Measurements from ENCODE around the gene CATSPERB.

CATSPERB gene

DNA sequence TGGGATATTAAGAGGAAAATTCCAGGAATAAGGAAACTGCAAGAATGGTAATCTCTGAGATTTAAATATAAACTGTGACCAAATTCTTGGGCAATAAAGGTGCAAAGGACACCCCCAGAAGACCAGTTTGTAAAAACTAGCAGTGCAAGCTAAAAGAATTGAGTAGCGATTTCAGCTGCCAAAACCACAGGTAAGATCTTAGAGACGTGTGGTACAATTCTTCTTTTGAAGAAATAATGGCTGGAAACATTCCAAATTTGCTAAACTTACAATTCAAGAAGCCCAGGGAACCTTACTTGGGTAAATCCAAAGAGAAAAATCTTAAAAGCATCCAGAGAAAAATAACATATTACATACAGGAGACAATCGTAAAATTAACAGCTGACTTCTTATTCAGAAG, 12.0 kb downstream of the CATSPERB start:
- no peaks in the 10 kb centered on the region for H3K9me3 ChIP-seq (ENCODE audit: control insufficient read depth, insufficient read depth, low read depth, low read length)
- CTCF ChIA-PET, result no interaction called here

DNA sequence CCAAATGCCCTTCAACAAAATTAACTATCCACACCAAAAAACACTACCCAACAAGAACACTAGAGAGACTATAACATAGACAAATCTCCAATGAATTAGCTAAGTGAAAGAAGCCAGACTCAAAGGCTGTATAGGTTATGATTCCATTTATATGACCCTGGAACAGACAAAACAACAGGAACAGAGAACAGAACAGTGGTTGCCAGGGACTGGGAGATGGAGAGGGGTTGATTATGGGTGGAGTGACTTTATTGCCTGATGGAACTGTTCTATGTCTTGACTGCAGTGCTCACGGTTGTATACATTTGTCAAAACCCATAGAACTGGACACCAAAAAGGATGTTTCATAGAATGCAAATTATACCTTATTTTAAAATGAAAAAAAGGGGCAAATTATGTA, 14.9 kb downstream of the CATSPERB start:
- CTCF ChIA-PET, result interaction anchor here (0.6 kb wide), 1 partner anchor 54 kb away, joined by 5 read pairs; no protein-coding TSS in a partner anchor
- POLR2A ChIA-PET, result no interaction called here
- no peak for TF ChIP-seq PRDM1 (tag by site-specific recombination; IDR thresholded peaks at IDR 0.05)
- Histone ChIP-seq H3K9me3 (ENCODE audit: control insufficient read depth, insufficient read depth, low read depth, low read length) (no peaks in the 10 kb centered on the region), H3K36me3 (ENCODE audit: control insufficient read depth in 2 of 2, insufficient read depth in 1 of 2, low read length in 2 of 2) (no peaks in the 10 kb centered on the region), H3K4me1 (ENCODE audit: control insufficient read depth, insufficient read depth, low read length) (no peaks in the 10 kb centered on the region), H3K27ac (ENCODE audit: extremely low read depth, low read depth, low read length) (no peak overlapping the region), H3K4me3 (ENCODE audit: low read depth, low read length) (no peak overlapping the region)

More for the DNA sequence above, 12.0 kb downstream of the CATSPERB start:
- H3K36me3 ChIP-seq (ENCODE audit: control insufficient read depth in 2 of 2, insufficient read depth in 1 of 2, low read length in 2 of 2), result no peaks in the 10 kb centered on the region
- POLR2A ChIA-PET, result no interaction called here
- H3K27ac ChIP-seq (ENCODE audit: extremely low read depth, low read depth, low read length), result no peak overlapping the region
- no peaks in the 10 kb centered on the region for H3K4me1 ChIP-seq (ENCODE audit: control insufficient read depth, insufficient read depth, low read length)
- H3K4me3 ChIP-seq (ENCODE audit: low read depth, low read length), result no peak overlapping the region
- TF ChIP-seq, protein P1, sequence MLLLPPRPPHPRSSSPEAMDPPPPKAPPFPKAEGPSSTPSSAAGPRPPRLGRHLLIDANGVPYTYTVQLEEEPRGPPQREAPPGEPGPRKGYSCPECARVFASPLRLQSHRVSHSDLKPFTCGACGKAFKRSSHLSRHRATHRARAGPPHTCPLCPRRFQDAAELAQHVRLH (tag by site-specific recombination; IDR thresholded peaks at IDR 0.05), result no peak
- TF ChIP-seq ZNF776 (tag by site-specific recombination; IDR thresholded peaks at IDR 0.05; ENCODE audit: borderline replicate concordance), result no peak
- TF ChIP-seq, protein P2, sequence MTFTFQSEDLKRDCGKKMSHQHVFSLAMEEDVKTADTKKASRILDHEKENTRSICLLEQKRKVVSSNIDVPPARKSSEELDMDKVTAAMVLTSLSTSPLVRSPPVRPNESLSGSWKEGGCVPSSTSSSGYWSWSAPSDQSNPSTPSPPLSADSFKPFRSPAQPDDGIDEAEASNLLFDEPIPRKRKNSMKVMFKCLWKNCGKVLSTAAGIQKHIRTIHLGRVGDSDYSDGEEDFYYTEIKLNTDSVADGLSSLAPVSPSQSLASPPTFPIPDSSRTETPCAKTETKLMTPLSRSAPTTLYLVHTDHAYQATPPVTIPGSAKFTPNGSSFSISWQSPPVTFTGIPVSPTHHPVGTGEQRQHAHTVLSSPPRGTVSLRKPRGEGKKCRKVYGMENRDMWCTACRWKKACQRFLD (tag by site-specific recombination; IDR thresholded peaks at IDR 0.05), result no peak
- TF ChIP-seq ZNF292 (tag by site-specific recombination; IDR thresholded peaks at IDR 0.05; ENCODE audit: borderline replicate concordance, low read depth), result no peak
- no peak for TF ChIP-seq ZFP41 (tag by site-specific recombination; IDR thresholded peaks at IDR 0.05; ENCODE audit: borderline replicate concordance)
- TF ChIP-seq, protein P3, sequence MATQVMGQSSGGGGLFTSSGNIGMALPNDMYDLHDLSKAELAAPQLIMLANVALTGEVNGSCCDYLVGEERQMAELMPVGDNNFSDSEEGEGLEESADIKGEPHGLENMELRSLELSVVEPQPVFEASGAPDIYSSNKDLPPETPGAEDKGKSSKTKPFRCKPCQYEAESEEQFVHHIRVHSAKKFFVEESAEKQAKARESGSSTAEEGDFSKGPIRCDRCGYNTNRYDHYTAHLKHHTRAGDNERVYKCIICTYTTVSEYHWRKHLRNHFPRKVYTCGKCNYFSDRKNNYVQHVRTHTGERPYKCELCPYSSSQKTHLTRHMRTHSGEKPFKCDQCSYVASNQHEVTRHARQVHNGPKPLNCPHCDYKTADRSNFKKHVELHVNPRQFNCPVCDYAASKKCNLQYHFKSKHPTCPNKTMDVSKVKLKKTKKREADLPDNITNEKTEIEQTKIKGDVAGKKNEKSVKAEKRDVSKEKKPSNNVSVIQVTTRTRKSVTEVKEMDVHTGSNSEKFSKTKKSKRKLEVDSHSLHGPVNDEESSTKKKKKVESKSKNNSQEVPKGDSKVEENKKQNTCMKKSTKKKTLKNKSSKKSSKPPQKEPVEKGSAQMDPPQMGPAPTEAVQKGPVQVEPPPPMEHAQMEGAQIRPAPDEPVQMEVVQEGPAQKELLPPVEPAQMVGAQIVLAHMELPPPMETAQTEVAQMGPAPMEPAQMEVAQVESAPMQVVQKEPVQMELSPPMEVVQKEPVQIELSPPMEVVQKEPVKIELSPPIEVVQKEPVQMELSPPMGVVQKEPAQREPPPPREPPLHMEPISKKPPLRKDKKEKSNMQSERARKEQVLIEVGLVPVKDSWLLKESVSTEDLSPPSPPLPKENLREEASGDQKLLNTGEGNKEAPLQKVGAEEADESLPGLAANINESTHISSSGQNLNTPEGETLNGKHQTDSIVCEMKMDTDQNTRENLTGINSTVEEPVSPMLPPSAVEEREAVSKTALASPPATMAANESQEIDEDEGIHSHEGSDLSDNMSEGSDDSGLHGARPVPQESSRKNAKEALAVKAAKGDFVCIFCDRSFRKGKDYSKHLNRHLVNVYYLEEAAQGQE (tag by site-specific recombination; IDR thresholded peaks at IDR 0.05), result no peak
- TF ChIP-seq, protein P4, sequence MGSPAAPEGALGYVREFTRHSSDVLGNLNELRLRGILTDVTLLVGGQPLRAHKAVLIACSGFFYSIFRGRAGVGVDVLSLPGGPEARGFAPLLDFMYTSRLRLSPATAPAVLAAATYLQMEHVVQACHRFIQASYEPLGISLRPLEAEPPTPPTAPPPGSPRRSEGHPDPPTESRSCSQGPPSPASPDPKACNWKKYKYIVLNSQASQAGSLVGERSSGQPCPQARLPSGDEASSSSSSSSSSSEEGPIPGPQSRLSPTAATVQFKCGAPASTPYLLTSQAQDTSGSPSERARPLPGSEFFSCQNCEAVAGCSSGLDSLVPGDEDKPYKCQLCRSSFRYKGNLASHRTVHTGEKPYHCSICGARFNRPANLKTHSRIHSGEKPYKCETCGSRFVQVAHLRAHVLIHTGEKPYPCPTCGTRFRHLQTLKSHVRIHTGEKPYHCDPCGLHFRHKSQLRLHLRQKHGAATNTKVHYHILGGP (tag by site-specific recombination; IDR thresholded peaks at IDR 0.05), result no peak
- TF ChIP-seq ZBTB1 (tag by site-specific recombination; IDR thresholded peaks at IDR 0.05), result no peak
- TF ChIP-seq, protein P5, sequence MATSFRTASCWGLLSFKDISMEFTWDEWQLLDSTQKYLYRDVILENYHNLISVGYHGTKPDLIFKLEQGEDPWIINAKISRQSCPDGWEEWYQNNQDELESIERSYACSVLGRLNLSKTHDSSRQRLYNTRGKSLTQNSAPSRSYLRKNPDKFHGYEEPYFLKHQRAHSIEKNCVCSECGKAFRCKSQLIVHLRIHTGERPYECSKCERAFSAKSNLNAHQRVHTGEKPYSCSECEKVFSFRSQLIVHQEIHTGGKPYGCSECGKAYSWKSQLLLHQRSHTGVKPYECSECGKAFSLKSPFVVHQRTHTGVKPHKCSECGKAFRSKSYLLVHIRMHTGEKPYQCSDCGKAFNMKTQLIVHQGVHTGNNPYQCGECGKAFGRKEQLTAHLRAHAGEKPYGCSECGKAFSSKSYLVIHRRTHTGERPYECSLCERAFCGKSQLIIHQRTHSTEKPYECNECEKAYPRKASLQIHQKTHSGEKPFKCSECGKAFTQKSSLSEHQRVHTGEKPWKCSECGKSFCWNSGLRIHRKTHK (tag by site-specific recombination; IDR thresholded peaks at IDR 0.05), result no peak
- no peak for TF ChIP-seq ZNF433 (tag by site-specific recombination; IDR thresholded peaks at IDR 0.05; ENCODE audit: low read depth)
- no peak for TF ChIP-seq ZNF76 (tag by site-specific recombination; IDR thresholded peaks at IDR 0.05; ENCODE audit: borderline replicate concordance, low read depth)
- TF ChIP-seq ZNF146 (tag by site-specific recombination; IDR thresholded peaks at IDR 0.05), result no peak
- TF ChIP-seq ZNF501 (tag by site-specific recombination; IDR thresholded peaks at IDR 0.05), result no peak
- no peak for TF ChIP-seq ZNF596 (tag by site-specific recombination; IDR thresholded peaks at IDR 0.05)
- TF ChIP-seq SETDB1 (IDR thresholded peaks at IDR 0.05; ENCODE audit: insufficient read length, low read length), result no peak

All from HEK293 (cell line).